ENCODE data around the gene FAM168B. TPM values are rescaled to one million over a fixed set of nuclear protein-coding genes. Genes with fewer than 3 reads are reported as not detected.

Gene FAM168B
- total RNA-seq, 1 experiment from 2014 or later = 119 TPM

- POLR2A ChIA-PET = no interaction called here
- no peak overlapping the region for H3K27ac Mint-ChIP-seq (ENCODE audit: unreplicated experiment)
Observed at GRCh38 chr2:131067465-131068125, 25.7 kb downstream of the FAM168B start.

GRCh38 chr2:131064589-131065512 is 28.4 kb downstream of the FAM168B start:
- DNase-seq = no peak
- Histone ChIP-seq H3K36me3 (ENCODE audit: control insufficient read depth, insufficient read depth, low read length) (peaks cover 4% of the 10 kb centered on the region), H3K4me3 (ENCODE audit: low read depth, low read length) (no peak overlapping the region), H3K9me3 (no peaks in the 10 kb centered on the region), H3K4me1 (no peaks in the 10 kb centered on the region), H3K27me3 (replicated peaks; ENCODE audit: control insufficient read depth, insufficient read depth, low read length) (no peaks in the 10 kb centered on the region)
- ChIA-PET CTCF (no interaction called here), POLR2A (no interaction called here)
- no peak for TF ChIP-seq CTCF (IDR thresholded peaks at IDR 0.05; ENCODE audit: insufficient read depth in 1 of 2, low read depth in 1 of 2, low read length in 1 of 2, severe bottlenecking in 1 of 2, unreplicated experiment in 1 of 2)
- no peak overlapping the region for H3K27ac Mint-ChIP-seq (ENCODE audit: unreplicated experiment)
- peaks cover 7% of the 10 kb centered on the region for H3K4me1 Mint-ChIP-seq (ENCODE audit: low read depth, unreplicated experiment)
- intact Hi-C loops (cut with micrococcal nuclease; ENCODE audit: unreplicated experiment) = no loop called here
- H3K27me3 Mint-ChIP-seq (ENCODE audit: insufficient read depth, unreplicated experiment) = no peaks in the 10 kb centered on the region
- no peak overlapping the region for H3K4me3 Mint-ChIP-seq (ENCODE audit: unreplicated experiment)
- no TSS peak for BruUV-seq (replicated peaks)
- H3K36me3 Mint-ChIP-seq (ENCODE audit: insufficient read depth, unreplicated experiment) = peaks cover 78% of the 10 kb centered on the region
- H3K9me3 Mint-ChIP-seq (ENCODE audit: unreplicated experiment) = no peaks in the 10 kb centered on the region

More at GRCh38 chr2:131067465-131068125, 25.7 kb downstream of the FAM168B start:
- no peaks in the 10 kb centered on the region for H3K27me3 ChIP-seq (replicated peaks; ENCODE audit: control insufficient read depth, insufficient read depth, low read length)
- no peak overlapping the region for H3K4me3 ChIP-seq (ENCODE audit: low read depth, low read length)
- H3K4me3 Mint-ChIP-seq (ENCODE audit: unreplicated experiment) = no peak overlapping the region
- peaks cover 7% of the 10 kb centered on the region for H3K4me1 Mint-ChIP-seq (ENCODE audit: low read depth, unreplicated experiment)
- H3K36me3 Mint-ChIP-seq (ENCODE audit: insufficient read depth, unreplicated experiment) = peaks cover 82% of the 10 kb centered on the region
- H3K36me3 ChIP-seq (ENCODE audit: control insufficient read depth, insufficient read depth, low read length) = peaks cover 4% of the 10 kb centered on the region
- no peak for DNase-seq
- no peaks in the 10 kb centered on the region for H3K9me3 ChIP-seq
- no peaks in the 10 kb centered on the region for H3K4me1 ChIP-seq
- no TSS peak for BruUV-seq (replicated peaks)
- no peak for TF ChIP-seq CTCF (IDR thresholded peaks at IDR 0.05; ENCODE audit: insufficient read depth in 1 of 2, low read depth in 1 of 2, low read length in 1 of 2, severe bottlenecking in 1 of 2, unreplicated experiment in 1 of 2)
- intact Hi-C loops (cut with micrococcal nuclease; ENCODE audit: unreplicated experiment) = no loop called here
- CTCF ChIA-PET = no interaction called here
- no peaks in the 10 kb centered on the region for H3K9me3 Mint-ChIP-seq (ENCODE audit: unreplicated experiment)
- no peaks in the 10 kb centered on the region for H3K27me3 Mint-ChIP-seq (ENCODE audit: insufficient read depth, unreplicated experiment)

- Mint-ChIP-seq H3K4me3 (ENCODE audit: unreplicated experiment) (no peak overlapping the region), H3K27ac (ENCODE audit: unreplicated experiment) (no peak overlapping the region), H3K36me3 (ENCODE audit: insufficient read depth, unreplicated experiment) (peaks cover 81% of the 10 kb centered on the region), H3K4me1 (ENCODE audit: low read depth, unreplicated experiment) (peaks cover 7% of the 10 kb centered on the region), H3K27me3 (ENCODE audit: insufficient read depth, unreplicated experiment) (no peaks in the 10 kb centered on the region), H3K9me3 (ENCODE audit: unreplicated experiment) (no peaks in the 10 kb centered on the region)
- Histone ChIP-seq H3K4me1 (no peaks in the 10 kb centered on the region), H3K9me3 (no peaks in the 10 kb centered on the region), H3K36me3 (ENCODE audit: control insufficient read depth, insufficient read depth, low read length) (peaks cover 6% of the 10 kb centered on the region), H3K4me3 (ENCODE audit: low read depth, low read length) (no peak overlapping the region), H3K27me3 (replicated peaks; ENCODE audit: control insufficient read depth, insufficient read depth, low read length) (no peaks in the 10 kb centered on the region)
- intact Hi-C loops (cut with micrococcal nuclease; ENCODE audit: unreplicated experiment) = no loop called here
- no TSS peak for BruUV-seq (replicated peaks)
- no peak for DNase-seq
- CTCF ChIA-PET = no interaction called here
- no peak for TF ChIP-seq CTCF (IDR thresholded peaks at IDR 0.05; ENCODE audit: insufficient read depth in 1 of 2, low read depth in 1 of 2, low read length in 1 of 2, severe bottlenecking in 1 of 2, unreplicated experiment in 1 of 2)
- POLR2A ChIA-PET = no interaction called here
Observed at GRCh38 chr2:131063501-131064283, 29.6 kb downstream of the FAM168B start.

All from Caco-2 (cell line).